GM12878 (cell line): ENCODE results near the gene ARHGEF33. TPM values are rescaled to one million over a fixed set of nuclear protein-coding genes. Genes with fewer than 3 reads are reported as not detected.

Source experiments
- CEBPZ ChIP-seq: fragments of 150-350 bp; IDR thresholded peaks from 2 replicates; pipeline ENCODE4 v1.6.1; 2016; ENCODE audit warnings: low read depth, low read length
- ELK1 ChIP-seq: IDR thresholded peaks from 2 replicates; pipeline ENCODE4 v1.6.1; 2012; ENCODE audit warnings: low read depth, low read length, improper control_type of control experiment
- EP300 ChIP-seq, 2 experiments: fragments of 150-350 bp in 1 of 2; IDR thresholded peaks; 2 replicates each; pipeline ENCODE4 v1.6.1; 2011 to 2012; ENCODE audit warnings: low read depth in 2 of 2, low read length in 2 of 2, borderline replicate concordance in 1 of 2, improper control_type of control experiment in 1 of 2, inconsistent platforms in 1 of 2; ENCODE audit not compliant: control insufficient read depth in 1 of 2
- MEF2A ChIP-seq: IDR thresholded peaks from 2 replicates; pipeline ENCODE4 v1.6.1; 2011; ENCODE audit warnings: low read depth, mild to moderate bottlenecking, low read length, moderate library complexity; ENCODE audit not compliant: insufficient read depth
- MTA2 ChIP-seq: fragments of 450-650 bp; IDR thresholded peaks from 2 replicates; pipeline ENCODE4 v1.6.1; 2016; ENCODE audit warnings: low read depth, mild to moderate bottlenecking, moderate library complexity
- MXI1 ChIP-seq: fragments of 150-350 bp; IDR thresholded peaks from 2 replicates; pipeline ENCODE4 v1.6.1; 2011; ENCODE audit warnings: low read depth, mild to moderate bottlenecking, inconsistent platforms, low read length, improper control_type of control experiment
- MYC ChIP-seq: IDR thresholded peaks from 2 replicates; pipeline ENCODE4 v1.6.1; 2011; ENCODE audit warnings: mild to moderate bottlenecking, low read length, moderate library complexity, inconsistent platforms; ENCODE audit not compliant: insufficient read depth, insufficient replicate concordance, insufficient read length, severe bottlenecking
- NFYB ChIP-seq: IDR thresholded peaks from 2 replicates; pipeline ENCODE4 v1.6.1; 2011; ENCODE audit warnings: low read depth, mild to moderate bottlenecking, low read length, improper control_type of control experiment, moderate library complexity; ENCODE audit not compliant: insufficient read depth
- PBX3 ChIP-seq: IDR thresholded peaks from 2 replicates; pipeline ENCODE4 v1.6.1; 2011; ENCODE audit warnings: mild to moderate bottlenecking, low read depth, low read length, moderate library complexity; ENCODE audit not compliant: insufficient replicate concordance
- PKNOX1 ChIP-seq: fragments of 450-650 bp; IDR thresholded peaks from 2 replicates; pipeline ENCODE4 v1.6.1; 2016; ENCODE audit warnings: mild to moderate bottlenecking
- RAD51 ChIP-seq: fragments of 450-650 bp; IDR thresholded peaks from 2 replicates; pipeline ENCODE4 v1.6.1; 2016; ENCODE audit warnings: moderate library complexity, mild to moderate bottlenecking, inconsistent platforms
- SREBF1 ChIP-seq: IDR thresholded peaks from 2 replicates; pipeline ENCODE4 v1.6.1; 2012; ENCODE audit warnings: mild to moderate bottlenecking, low read length
- TARDBP ChIP-seq: IDR thresholded peaks from 2 replicates; pipeline ENCODE4 v1.6.1; 2016; ENCODE audit warnings: borderline replicate concordance
- TCF7 ChIP-seq: IDR thresholded peaks from 2 replicates; pipeline ENCODE4 v1.6.1; 2014; ENCODE audit warnings: antibody characterized with exemption, borderline replicate concordance
- WRNIP1 ChIP-seq: IDR thresholded peaks from 2 replicates; pipeline ENCODE4 v1.6.1; 2011; ENCODE audit warnings: low read depth, low read length, improper control_type of control experiment, borderline replicate concordance
- ZBTB11 ChIP-seq: fragments of 450-650 bp; formaldehyde crosslinking; IDR thresholded peaks from 2 replicates; pipeline ENCODE4 v1.5.0; 2022; ENCODE audit warnings: mild to moderate bottlenecking, missing genetic modification characterization
- ZNF274 ChIP-seq: IDR thresholded peaks from one replicate; pipeline ENCODE4 v1.8.0; 2011; ENCODE audit not compliant: insufficient read length, insufficient read depth
- polyA plus RNA-seq, 11 experiments: library from polyadenylated mRNA; depleted of rRNA in 4 of 11; unstranded in 6 of 11; stranded (reverse) in 5 of 11; fragments of >200 nt; fragmentation: Nextera tagmentation in 4 of 11; fragmentation: Illumina TruSeq in 1 of 11; extraction: Ambion mirVana in 4 of 11; extraction: Trizol in 1 of 11; gene quantifications; 1 replicate in 1 of 11; 2 replicates in 10 of 11; pipeline versions ENCODE4 v1.2.1 to v1.2.3, GENCODE V29; 2011 to 2016; ENCODE audit warnings: inconsistent platforms in 2 of 11, missing spikeins in 2 of 11, low read depth in 1 of 11
- total RNA-seq, 4 experiments: library from RNA; depleted of rRNA in 3 of 4; stranded (reverse); fragments of >200 nt in 3 of 4; fragmentation: Illumina TruSeq in 1 of 4; extraction: Trizol in 1 of 4; gene quantifications; 2 replicates each; pipeline versions ENCODE4 v1.2.1 to v1.2.3, GENCODE V29; 2013 to 2021

ARHGEF33 gene
- total and polyA plus RNA-seq, 10 of the 15 experiments (the other 5 are each of a cell fraction or from before 2014, with no cell fraction given): 0.01 to 0.08 (median 0.05) TPM; not detected in 4

- TF ChIP-seq CEBPZ (no peak), RAD51 (no peak), ZBTB11 (CRISPR knock-in tag) (no peak), PBX3 (no peak), ELK1 (no peak), MXI1 (no peak), MYC (no peak), MTA2 (no peak), EP300 (IDR thresholded peaks at IDR 0.05; ENCODE audit: borderline replicate concordance in 1 of 2, control insufficient read depth in 1 of 2, low read depth in 2 of 2, low read length in 2 of 2) (peak; percentile 33 to 41; a peak in 1 of 4 replicates), TCF7 (no peak), MEF2A (0 out of 2 replicates have a peak, but pooled peaks have one; percentile 44), SREBF1 (no peak), WRNIP1 (no peak), NFYB (no peak), TARDBP (no peak), ZNF274 (no peak), PKNOX1 (peak; percentile 31; the same call in 1 of the 2 replicates)
Observed at GRCh38 chr2:38907743-38908562, 18.3 kb downstream of the ARHGEF33 start (continued).
